GM18867 (cell line): Measurements from ENCODE around the gene SLC25A24.

ENCODE experiments used
- ATAC-seq: cut with Tn5 transposase; IDR thresholded peaks from one replicate; pipeline ENCODE4 v1.9.1; 2021; ENCODE audit warnings: mild to moderate bottlenecking, moderate library complexity; ENCODE audit not compliant: unreplicated experiment

Gene SLC25A24

GRCh38 chr1:108108119-108108518, 92.0 kb downstream of the SLC25A24 start:
- no peak for ATAC-seq

GRCh38 chr1:108107658-108108057, 92.5 kb downstream of the SLC25A24 start:
- no peak for ATAC-seq

GRCh38 chr1:108106775-108107174, 93.4 kb downstream of the SLC25A24 start:
- no peak for ATAC-seq

DNA sequence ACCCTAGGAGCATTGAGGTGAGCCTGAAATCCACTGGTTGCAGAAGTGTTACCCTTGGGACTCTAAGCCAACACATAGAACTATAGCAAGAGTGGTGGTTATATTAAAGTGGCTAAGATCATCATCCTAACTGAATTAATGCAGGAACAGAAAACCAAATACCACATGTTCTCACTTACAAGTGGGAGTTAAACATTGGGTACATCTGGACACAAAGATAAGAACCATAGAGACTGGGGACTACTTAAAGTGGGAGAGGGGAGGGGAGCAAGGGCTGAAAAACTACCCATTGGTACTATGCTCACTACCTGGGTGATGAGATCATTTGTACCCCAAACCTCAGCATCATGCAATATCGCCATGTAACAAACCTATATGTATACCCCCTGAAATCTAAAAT, 100.0 kb downstream of the SLC25A24 start:
- no peak for ATAC-seq

GRCh38 chr1:108097018-108097417, 103.1 kb downstream of the SLC25A24 start:
- no peak for ATAC-seq

DNA sequence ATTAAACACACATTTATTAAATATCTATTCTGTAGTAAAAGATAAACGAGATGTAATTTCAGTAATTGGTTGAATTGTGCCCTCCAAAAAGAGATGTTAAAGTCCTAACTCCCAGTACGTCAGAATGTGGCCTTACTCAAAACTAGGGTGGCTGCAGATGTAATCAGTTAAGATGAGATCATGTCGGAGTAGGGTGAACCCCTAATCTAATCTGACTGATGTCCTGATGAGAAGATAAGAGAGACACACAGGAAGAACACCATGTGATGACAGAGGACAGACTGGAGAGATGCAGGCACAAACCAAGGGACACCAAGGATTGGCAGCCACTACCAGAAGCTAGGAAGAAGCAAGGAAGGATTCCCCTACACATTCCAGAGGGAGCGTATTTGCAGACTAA, 104.1 kb downstream of the SLC25A24 start:
- no peak for ATAC-seq

- ATAC-seq: no peak
These were observed 110.7 kb downstream of the SLC25A24 start for GRCh38 chr1:108089477-108089876.

DNA sequence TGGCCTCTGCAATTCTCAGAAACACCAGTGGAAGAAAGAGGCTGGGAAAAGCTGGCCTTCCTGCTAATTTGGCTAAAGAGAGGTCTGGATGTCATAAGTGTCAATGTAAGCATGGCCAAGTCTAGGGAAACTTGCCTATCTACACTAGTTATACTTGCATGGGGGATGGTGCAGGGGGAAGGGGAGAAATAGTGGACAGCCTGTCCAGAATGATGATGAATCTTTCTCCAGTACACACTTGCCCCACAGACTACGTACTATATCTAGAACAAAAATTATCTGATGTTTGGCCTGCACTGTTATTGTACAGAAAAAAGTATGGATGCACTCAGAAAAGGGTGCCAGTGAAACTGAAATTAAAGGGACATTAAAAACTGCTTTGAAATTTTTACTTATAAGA, 114.5 kb downstream of the SLC25A24 start:
- ATAC-seq: no peak

- no peak for ATAC-seq
These were observed 115.2 kb downstream of the SLC25A24 start for GRCh38 chr1:108084866-108085477.
